ENCODE measurements around the gene ABHD16B.

DNA sequence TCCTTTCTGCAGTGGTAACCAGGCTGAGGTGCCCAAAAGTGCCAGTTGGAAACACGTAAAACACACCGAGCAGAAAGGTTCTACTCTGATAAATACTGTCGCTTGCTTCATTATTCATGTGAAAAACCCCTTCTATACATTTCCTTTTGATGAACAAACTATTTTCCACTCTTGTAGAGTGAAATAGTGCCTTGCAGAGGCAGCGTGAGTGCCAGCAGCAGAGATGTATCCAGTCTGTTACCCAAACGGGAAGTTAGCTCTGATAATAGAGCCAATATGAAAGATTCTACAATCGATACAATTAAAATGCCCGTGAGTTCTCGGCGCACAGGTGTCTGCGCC is 31.7 kb upstream of the ABHD16B start:
- TF ChIP-seq CTCF (conservative IDR thresholded peaks at IDR 0.05; ENCODE audit: low read depth, low read length) (no peak), EZH2 (IDR thresholded peaks at IDR 0.05; ENCODE audit: low read length, unreplicated experiment) (no peak), EZH2phosphoT487 (IDR thresholded peaks at IDR 0.05; ENCODE audit: borderline replicate concordance, low read length) (no peak)
